ENCODE measurements around the gene NETO2. TPM values are rescaled to one million over a fixed set of nuclear protein-coding genes. Genes with fewer than 3 reads are reported as not detected.

NETO2 gene
- total and polyA plus RNA-seq, 2 donors (not counting 3 experiments of a cell fraction or from before 2014, with no cell fraction given): 18.4 to 24.8 TPM

GRCh38 chr16:47161464-47161863 lies 17.7 kb upstream of the NETO2 start:
- Histone ChIP-seq H3K79me2 (ENCODE audit: control insufficient read depth, insufficient read depth, low read length) (no peaks in the 10 kb centered on the region), H3K9ac (replicated peaks; ENCODE audit: extremely low read depth, insufficient read depth, low read length) (no peak overlapping the region), H3K36me3 (ENCODE audit: control insufficient read depth in 2 of 2, extremely low read depth in 1 of 2, insufficient read depth in 2 of 2, low read length in 2 of 2) (no peaks in the 10 kb centered on the region), H3K4me3 (replicated peaks in 1 of 3; ENCODE audit: insufficient read depth in 1 of 3, low read depth in 1 of 3, low read length in 3 of 3) (no peak overlapping the region), H3K9me3 (replicated peaks; ENCODE audit: control insufficient read depth, insufficient read depth, low read length) (no peaks in the 10 kb centered on the region), H3K27me3 (ENCODE audit: control insufficient read depth in 2 of 2, insufficient read depth in 2 of 2, low read length in 2 of 2) (no peaks in the 10 kb centered on the region), H2AFZ (ENCODE audit: low read depth, low read length) (no peak overlapping the region), H3K9me1 (replicated peaks; ENCODE audit: control insufficient read depth, extremely low read depth, insufficient read depth, low read length) (no peaks in the 10 kb centered on the region), H3K4me1 (ENCODE audit: control insufficient read depth, extremely low read depth, insufficient read depth, low read length) (no peaks in the 10 kb centered on the region), H3K27ac (ENCODE audit: insufficient read depth, low read depth, low read length) (no peak overlapping the region), H3K4me2 (ENCODE audit: insufficient read depth, low read length) (no peak overlapping the region), H4K20me1 (replicated peaks; ENCODE audit: control insufficient read depth, extremely low read depth, insufficient read depth, low read length) (no peaks in the 10 kb centered on the region)
- intact Hi-C loops (cut with micrococcal nuclease): no loop called here
- ChIA-PET POLR2A (no interaction called here), CTCF (interaction anchor here (0.8 to 1.6 kb wide), 2 partner anchors 18 to 1003 kb away, joined by 4 to 5 read pairs; partner anchors contain the start of gene NETO2)
- BruUV-seq (replicated peaks): no TSS peak
- FAIRE-seq (no peak), DNase-seq (ENCODE audit: low read depth, low spot score) (no peak)
- dilution Hi-C loops (cut with MboI; ENCODE audit: extremely low pct_ligation_motif_present, low sequenced_read_pairs): no loop called here
- TF ChIP-seq MAX (IDR thresholded peaks at IDR 0.05; ENCODE audit: insufficient read depth, insufficient read length) (no peak), GATA2 (IDR thresholded peaks at IDR 0.05; ENCODE audit: insufficient read depth, insufficient read length, low read depth, low read length) (no peak), JUN (IDR thresholded peaks at IDR 0.05; ENCODE audit: borderline replicate concordance, insufficient read depth, insufficient read length, low read depth) (no peak), MYC (IDR thresholded peaks at IDR 0.05; ENCODE audit: low read depth, low read length) (no peak), POLR2AphosphoS5 (IDR thresholded peaks at IDR 0.05; ENCODE audit: insufficient read depth, low read depth, low read length) (no peak), CTCF (IDR thresholded peaks at IDR 0.05; ENCODE audit: extremely low read depth in 1 of 2, insufficient read depth in 1 of 2, low read depth in 1 of 2, low read length in 2 of 2) (no peak), FOS (IDR thresholded peaks at IDR 0.05; ENCODE audit: borderline replicate concordance, insufficient read depth, low read length) (no peak), EZH2 (IDR thresholded peaks at IDR 0.05; ENCODE audit: borderline replicate concordance, low read depth, low read length, severe bottlenecking) (no peak), POLR2A (IDR thresholded peaks at IDR 0.05; ENCODE audit: low read depth, low read length) (no peak)

Data from endothelial cell of umbilical vein (primary cell).